Measurements from ENCODE around the gene NUP210L. TPM values are rescaled to one million over a fixed set of nuclear protein-coding genes. Genes with fewer than 3 reads are reported as not detected.

NUP210L gene
- polyA plus RNA-seq, 3 donors: 0.03 TPM; not detected in 2

DNA sequence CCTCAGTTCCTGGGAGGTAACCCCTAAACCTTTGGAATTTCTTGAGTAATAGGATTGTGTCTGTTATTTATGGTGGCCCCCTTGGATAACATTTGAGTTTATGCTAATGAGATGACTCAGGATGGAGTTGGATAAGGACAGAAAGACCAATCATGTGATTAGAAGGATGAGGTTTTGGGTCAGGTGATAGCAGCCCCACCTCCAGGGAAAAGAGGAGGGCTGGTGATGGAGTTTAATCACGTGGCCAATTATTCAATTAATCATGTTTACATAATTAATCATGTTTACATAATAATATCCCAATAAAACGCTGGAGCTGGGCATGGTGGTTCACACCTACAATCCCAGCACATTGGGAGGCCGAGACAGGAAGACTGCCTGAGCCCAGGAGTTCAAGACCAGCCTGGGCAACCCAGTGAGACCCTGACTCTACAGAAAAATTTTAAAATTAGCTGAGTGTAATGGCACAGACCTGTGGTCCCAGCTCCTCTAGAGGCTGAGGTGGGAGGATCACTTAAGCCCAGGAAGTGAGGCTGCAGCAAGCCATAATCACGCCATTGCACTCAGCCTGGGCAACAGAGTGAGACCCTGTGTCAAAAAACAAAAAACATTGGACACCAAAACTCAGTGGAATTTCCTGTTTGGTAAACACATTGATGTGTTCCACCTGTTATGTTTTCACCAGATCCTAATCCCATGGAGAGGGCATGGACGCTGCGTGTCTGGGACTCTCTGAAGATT is 73.3 kb downstream of the NUP210L start:
- WGBS (ENCODE audit: insufficient coverage): 80% methylated on average over 2 of the region's 6 CpGs
- H3K27ac Mint-ChIP-seq: no peak overlapping the region
- H3K36me3 ChIP-seq (replicated peaks in 1 of 2; ENCODE audit: control insufficient read depth in 1 of 2, insufficient read depth in 2 of 2, low read length in 2 of 2): no peaks in the 10 kb centered on the region

DNA sequence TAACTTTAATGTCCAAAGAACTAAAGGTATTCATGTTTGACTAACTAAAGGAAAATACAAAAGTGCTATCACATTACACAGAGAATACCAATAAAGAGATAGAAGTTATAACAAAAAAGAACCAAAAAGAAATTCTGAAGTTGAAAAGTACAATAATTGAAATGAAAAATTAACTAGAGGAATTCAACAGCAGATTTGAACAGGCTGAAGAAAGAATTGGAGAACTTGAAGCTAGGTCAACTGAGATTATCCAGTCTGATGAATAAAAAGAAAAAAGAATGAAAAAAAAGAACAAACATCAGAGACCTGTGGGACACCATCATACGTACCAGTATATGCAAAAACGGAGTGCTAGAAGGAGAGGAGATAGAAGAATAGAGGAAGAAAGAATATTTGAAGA is 78.5 kb downstream of the NUP210L start:
- Histone ChIP-seq H3K27ac (ENCODE audit: low read depth in 1 of 2, low read length in 2 of 2) (no peak overlapping the region), H3K27me3 (ENCODE audit: control insufficient read depth in 2 of 2, insufficient read depth in 2 of 2, low read length in 2 of 2) (no peaks in the 10 kb centered on the region), H3K36me3 (replicated peaks in 1 of 2; ENCODE audit: control insufficient read depth in 1 of 2, insufficient read depth in 2 of 2, low read length in 2 of 2) (no peaks in the 10 kb centered on the region), H3K4me2 (replicated peaks; ENCODE audit: extremely low read depth, low read length, poor library complexity, severe bottlenecking) (no peak overlapping the region), H3K4me1 (ENCODE audit: control insufficient read depth in 1 of 2, insufficient read depth in 2 of 2, low read length in 2 of 2) (no peaks in the 10 kb centered on the region), H3K79me2 (ENCODE audit: insufficient read depth, low read length) (no peaks in the 10 kb centered on the region), H3K9ac (ENCODE audit: insufficient read depth, low read length, poor library complexity, severe bottlenecking) (no peak overlapping the region), H3K9me3 (replicated peaks in 1 of 2; ENCODE audit: control insufficient read depth in 1 of 2, insufficient read depth in 1 of 2, low read length in 2 of 2) (peaks cover 10 to 14% of the 10 kb centered on the region in 2 donors), H2AFZ (ENCODE audit: insufficient read depth, low read depth, low read length, poor library complexity, severe bottlenecking) (no peak overlapping the region), H4K20me1 (ENCODE audit: insufficient read depth, low read length) (no peaks in the 10 kb centered on the region), H3K4me3 (replicated peaks in 1 of 3; ENCODE audit: low read depth in 2 of 3, low read length in 3 of 3) (no peak overlapping the region)
- H3K27me3 Mint-ChIP-seq (ENCODE audit: low read depth in 3 of 3): peaks cover 3 to 12% (median 7%) of the 10 kb centered on the region in 3 donors
- no peak for DNase-seq
- no peaks in the 10 kb centered on the region for H3K4me1 Mint-ChIP-seq
- intact Hi-C loops (cut with micrococcal nuclease): no loop called here
- WGBS (ENCODE audit: insufficient coverage): no CpG with 5 or more reads among the region's 2 CpGs
- H3K36me3 Mint-ChIP-seq: no peaks in the 10 kb centered on the region
- peaks cover 7 to 24% (median 16%) of the 10 kb centered on the region in 7 donors for H3K9me3 Mint-ChIP-seq
- H3K4me3 Mint-ChIP-seq: no peak overlapping the region
- TF ChIP-seq, protein P1, sequence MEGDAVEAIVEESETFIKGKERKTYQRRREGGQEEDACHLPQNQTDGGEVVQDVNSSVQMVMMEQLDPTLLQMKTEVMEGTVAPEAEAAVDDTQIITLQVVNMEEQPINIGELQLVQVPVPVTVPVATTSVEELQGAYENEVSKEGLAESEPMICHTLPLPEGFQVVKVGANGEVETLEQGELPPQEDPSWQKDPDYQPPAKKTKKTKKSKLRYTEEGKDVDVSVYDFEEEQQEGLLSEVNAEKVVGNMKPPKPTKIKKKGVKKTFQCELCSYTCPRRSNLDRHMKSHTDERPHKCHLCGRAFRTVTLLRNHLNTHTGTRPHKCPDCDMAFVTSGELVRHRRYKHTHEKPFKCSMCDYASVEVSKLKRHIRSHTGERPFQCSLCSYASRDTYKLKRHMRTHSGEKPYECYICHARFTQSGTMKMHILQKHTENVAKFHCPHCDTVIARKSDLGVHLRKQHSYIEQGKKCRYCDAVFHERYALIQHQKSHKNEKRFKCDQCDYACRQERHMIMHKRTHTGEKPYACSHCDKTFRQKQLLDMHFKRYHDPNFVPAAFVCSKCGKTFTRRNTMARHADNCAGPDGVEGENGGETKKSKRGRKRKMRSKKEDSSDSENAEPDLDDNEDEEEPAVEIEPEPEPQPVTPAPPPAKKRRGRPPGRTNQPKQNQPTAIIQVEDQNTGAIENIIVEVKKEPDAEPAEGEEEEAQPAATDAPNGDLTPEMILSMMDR (IDR thresholded peaks at IDR 0.05): no peak
- H3K27ac Mint-ChIP-seq: no peak overlapping the region

More for the DNA sequence above, 73.3 kb downstream of the NUP210L start:
- Histone ChIP-seq H4K20me1 (ENCODE audit: insufficient read depth, low read length) (no peaks in the 10 kb centered on the region), H3K27ac (ENCODE audit: low read depth in 1 of 2, low read length in 2 of 2) (no peak overlapping the region), H3K4me2 (replicated peaks; ENCODE audit: extremely low read depth, low read length, poor library complexity, severe bottlenecking) (no peak overlapping the region), H3K9ac (ENCODE audit: insufficient read depth, low read length, poor library complexity, severe bottlenecking) (no peak overlapping the region), H2AFZ (ENCODE audit: insufficient read depth, low read depth, low read length, poor library complexity, severe bottlenecking) (no peak overlapping the region), H3K4me3 (replicated peaks in 1 of 3; ENCODE audit: low read depth in 2 of 3, low read length in 3 of 3) (no peak overlapping the region), H3K9me3 (replicated peaks in 1 of 2; ENCODE audit: control insufficient read depth in 1 of 2, insufficient read depth in 1 of 2, low read length in 2 of 2) (peaks cover 5 to 14% of the 10 kb centered on the region in 2 donors), H3K4me1 (ENCODE audit: control insufficient read depth in 1 of 2, insufficient read depth in 2 of 2, low read length in 2 of 2) (no peaks in the 10 kb centered on the region), H3K79me2 (ENCODE audit: insufficient read depth, low read length) (no peaks in the 10 kb centered on the region), H3K27me3 (ENCODE audit: control insufficient read depth in 2 of 2, insufficient read depth in 2 of 2, low read length in 2 of 2) (no peaks in the 10 kb centered on the region)
- no peak overlapping the region for H3K4me3 Mint-ChIP-seq
- DNase-seq: no peak
- no peaks in the 10 kb centered on the region for H3K4me1 Mint-ChIP-seq
- TF ChIP-seq, protein P1 (IDR thresholded peaks at IDR 0.05): no peak
- no peaks in the 10 kb centered on the region for H3K36me3 Mint-ChIP-seq
- H3K27me3 Mint-ChIP-seq (ENCODE audit: low read depth in 3 of 3): peaks cover 3 to 5% (median 3%) of the 10 kb centered on the region in 3 donors
- H3K9me3 Mint-ChIP-seq: peaks cover 6 to 28% (median 13%) of the 10 kb centered on the region in 7 donors
- intact Hi-C loops (cut with micrococcal nuclease): no loop called here

All from CD14-positive monocyte (primary cell).